OCI-LY7 (cell line): ENCODE results near the gene SLC16A6. TPM values are rescaled to one million over a fixed set of nuclear protein-coding genes. Genes with fewer than 3 reads are reported as not detected.
A peak's percentile ranks its signal among the peaks of the same experiment; 100 is the strongest.

ENCODE experiments used
- BruUV-seq: library from RNA; stranded (reverse); fragments of 400-500 nt; replicated peaks from 2 replicates; lab custom pipeline; 2021; lab: Mats Ljungman, UMichigan
- CTCF ChIA-PET: fragments of 300-600 bp; sonication (Branson Sonifier 250); formaldehyde crosslinking; loops from one replicate; lab custom pipeline; 2022; ENCODE audit warnings: antibody characterized with exemption; ENCODE audit not compliant: unreplicated experiment; lab: Charles Lee
- POLR2A ChIA-PET: fragments of 300-600 bp; sonication (Branson Sonifier 250); formaldehyde crosslinking; loops from one replicate; lab custom pipeline; 2022; ENCODE audit warnings: antibody characterized with exemption; lab: Charles Lee
- DNase-seq: peaks from one replicate; pipeline ENCODE4 v3.0.0-alpha.2; 2015; ENCODE audit warnings: low spot score
- H2AFZ ChIP-seq: fragments of 200-600 bp; sonication (generic), shearing (Covaris generic); 2 replicates; pipeline ENCODE4 v1.6.1; 2014; ENCODE audit warnings: mild to moderate bottlenecking, antibody characterized with exemption, low read length, moderate library complexity
- H3K27ac ChIP-seq: fragments of 200-600 bp; sonication (generic); 2 replicates; pipeline ENCODE4 v1.5.1; 2014; ENCODE audit warnings: mixed run types, low read depth, mild to moderate bottlenecking, moderate library complexity, low read length, inconsistent platforms; ENCODE audit not compliant: poor library complexity, severe bottlenecking
- H3K36me3 ChIP-seq: fragments of 200-600 bp; sonication (generic); 2 replicates; pipeline ENCODE4 v1.6.1; 2014; ENCODE audit warnings: mild to moderate bottlenecking, antibody characterized with exemption, low read length, moderate library complexity, mixed read lengths; ENCODE audit not compliant: insufficient read depth
- H3K4me1 ChIP-seq: fragments of 200-600 bp; sonication (generic); 2 replicates; pipeline ENCODE4 v1.5.1; 2014; ENCODE audit warnings: mild to moderate bottlenecking, low read length; ENCODE audit not compliant: insufficient read depth, poor library complexity, severe bottlenecking
- H3K4me2 ChIP-seq: fragments of 200-600 bp; sonication (generic); 2 replicates; pipeline ENCODE4 v1.6.1; 2014; ENCODE audit warnings: mild to moderate bottlenecking, low read length
- H3K4me3 ChIP-seq: fragments of 200-600 bp; sonication (generic); 2 replicates; pipeline ENCODE4 v1.5.1; 2014; ENCODE audit warnings: mild to moderate bottlenecking, low read depth, low read length; ENCODE audit not compliant: poor library complexity, severe bottlenecking
- H3K79me2 ChIP-seq: fragments of 200-600 bp; sonication (generic); 2 replicates; pipeline ENCODE4 v1.6.1; 2016; ENCODE audit warnings: low read depth, mild to moderate bottlenecking, low read length, moderate library complexity, mixed read lengths; ENCODE audit not compliant: insufficient read depth
- H3K9me2 ChIP-seq: fragments of 200-600 bp; sonication (generic); 2 replicates; pipeline ENCODE4 v1.6.1; 2016; ENCODE audit warnings: mild to moderate bottlenecking, low read length, mixed read lengths; ENCODE audit not compliant: insufficient read depth
- H3K9me3 ChIP-seq: fragments of 200-600 bp; sonication (generic); 2 replicates; pipeline ENCODE4 v1.6.1; 2014; ENCODE audit warnings: mild to moderate bottlenecking, mixed run types, low read length, mixed read lengths
- H4K20me1 ChIP-seq: fragments of 200-600 bp; sonication (generic); 2 replicates; pipeline ENCODE4 v1.6.1; 2014; ENCODE audit warnings: mild to moderate bottlenecking, antibody characterized with exemption, low read length, moderate library complexity, mixed read lengths; ENCODE audit not compliant: insufficient read depth
- CTCF ChIP-seq: fragments of 200-600 bp; sonication (generic); conservative IDR thresholded peaks from 2 replicates; pipeline ENCODE4 v1.5.1; 2014; ENCODE audit warnings: mild to moderate bottlenecking, antibody characterized with exemption, low read length, moderate library complexity, mixed read lengths
- EZH2phosphoT487 ChIP-seq: fragments of 200-600 bp; sonication (generic); IDR thresholded peaks from 2 replicates; pipeline ENCODE4 v1.6.1; 2018; ENCODE audit warnings: low read depth, borderline replicate concordance, mild to moderate bottlenecking, mixed run types, antibody characterized with exemption, low read length, moderate library complexity, mixed read lengths
- intact Hi-C: fragments of 100-400 bp; cut with micrococcal nuclease; formaldehyde crosslinking; loops from one replicate; pipeline ENCODE4 v1.10.0; 2022; ENCODE audit not compliant: unreplicated experiment
- total RNA-seq, 2 experiments: library from RNA; depleted of rRNA in 1 of 2; stranded (reverse); fragments of >200 nt in 1 of 2; shearing (Covaris generic) in 1 of 2; gene quantifications; 2 replicates each; pipeline ENCODE4 v1.2.3, GENCODE V29; 2014 to 2022

Gene SLC16A6
- total RNA-seq, 2 experiments from 2014 or later: 4.5 to 18.9 TPM

GRCh38 chr17:68294617-68295016 is 3.7 kb upstream of the SLC16A6 start:
- Histone ChIP-seq H3K4me2 (0 out of 2 replicates have a peak overlapping the region, but pooled peaks have one; percentile 1), H3K79me2 (peaks cover 25% of the 10 kb centered on the region; the same call in 1 of the 2 replicates), H3K9me2 (no peaks in the 10 kb centered on the region), H2AFZ (no peak overlapping the region), H3K4me1 (peaks cover 25% of the 10 kb centered on the region), H3K27ac (no peak overlapping the region), H4K20me1 (no peaks in the 10 kb centered on the region), H3K9me3 (no peaks in the 10 kb centered on the region), H3K36me3 (no peaks in the 10 kb centered on the region; the same call in 1 of the 2 replicates), H3K4me3 (no peak overlapping the region)
- no TSS peak for BruUV-seq
- TF ChIP-seq CTCF (no peak), EZH2phosphoT487 (no peak)
- DNase-seq: no peak
- CTCF ChIA-PET: no interaction called here
- POLR2A ChIA-PET: interaction anchor here (3.1 to 9.1 kb wide), 2 partner anchors 51 to 164 kb away, joined by 26 to 67 read pairs; partner anchors contain the start of gene WIPI1
- intact Hi-C loops: loop anchor here (5.0 kb wide), 1 partner anchor 63 kb away; no protein-coding TSS in a partner anchor

DNA sequence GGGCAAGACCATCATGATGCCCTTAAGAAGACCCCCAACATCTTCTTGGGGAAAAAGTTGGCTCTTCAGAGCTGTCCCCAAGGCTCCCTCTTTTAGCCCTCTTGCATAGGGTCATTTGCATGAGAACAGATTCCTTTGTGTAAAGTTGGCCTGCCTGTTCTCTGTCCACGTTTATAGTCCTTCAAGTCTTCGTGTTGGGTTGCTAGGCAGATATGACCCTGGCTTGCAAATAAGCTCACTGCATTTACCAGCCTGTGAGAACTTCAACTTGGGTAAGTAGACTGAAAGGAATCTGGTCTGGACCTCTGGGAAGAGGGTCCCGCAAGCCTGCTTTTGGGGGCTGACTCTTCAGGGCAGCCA is 3.2 kb upstream of the SLC16A6 start:
- H3K27ac ChIP-seq: no peak overlapping the region
- CTCF ChIA-PET: no interaction called here
- TF ChIP-seq EZH2phosphoT487: no peak
- TF ChIP-seq CTCF: no peak
- intact Hi-C loops: loop anchor here (5.0 kb wide), 1 partner anchor 63 kb away; no protein-coding TSS in a partner anchor
- no peak overlapping the region for H3K4me3 ChIP-seq
- H3K9me2 ChIP-seq: no peaks in the 10 kb centered on the region
- peak overlapping the region; percentile 1; the same call in 1 of the 2 replicates for H3K4me2 ChIP-seq
- no peaks in the 10 kb centered on the region; the same call in 1 of the 2 replicates for H3K36me3 ChIP-seq
- H2AFZ ChIP-seq: no peak overlapping the region
- DNase-seq: no peak
- POLR2A ChIA-PET: interaction anchor here (0.7 to 9.1 kb wide), 3 partner anchors 9 to 165 kb away, joined by 3 to 67 read pairs (median 26); partner anchors contain the start of gene WIPI1
- peaks cover 29% of the 10 kb centered on the region; the same call in 1 of the 2 replicates for H3K79me2 ChIP-seq
- no peaks in the 10 kb centered on the region for H4K20me1 ChIP-seq
- BruUV-seq: no TSS peak
- H3K9me3 ChIP-seq: no peaks in the 10 kb centered on the region
- peaks cover 30% of the 10 kb centered on the region for H3K4me1 ChIP-seq

GRCh38 chr17:68293490-68294195 is 2.7 kb upstream of the SLC16A6 start:
- ChIA-PET POLR2A (interaction anchor here (0.5 to 9.1 kb wide), 5 partner anchors 9 to 475 kb away, joined by 3 to 67 read pairs (median 3); partner anchors contain the start of gene WIPI1), CTCF (no interaction called here)
- DNase-seq: no peak
- H3K4me2 ChIP-seq: peak overlapping the region; percentile 77
- intact Hi-C loops: loop anchor here (2.0 to 5.0 kb wide), 3 partner anchors 64 to 121 kb away; no protein-coding TSS in a partner anchor
- peaks cover 35% of the 10 kb centered on the region for H3K4me1 ChIP-seq
- H2AFZ ChIP-seq: no peak overlapping the region
- H3K27ac ChIP-seq: no peak overlapping the region
- H3K79me2 ChIP-seq: peaks cover 30% of the 10 kb centered on the region; the same call in 1 of the 2 replicates
- no peaks in the 10 kb centered on the region for H3K9me3 ChIP-seq
- H3K9me2 ChIP-seq: no peaks in the 10 kb centered on the region
- TF ChIP-seq CTCF: no peak
- no peak for TF ChIP-seq EZH2phosphoT487
- H4K20me1 ChIP-seq: no peaks in the 10 kb centered on the region
- no peaks in the 10 kb centered on the region; the same call in 1 of the 2 replicates for H3K36me3 ChIP-seq
- H3K4me3 ChIP-seq: no peak overlapping the region
- BruUV-seq: no TSS peak
